GDM1 (cell line): Measurements from ENCODE around the gene DNAJB1.

Experiments
- DNase-seq: peaks from one replicate; lab custom pipeline; 2025; lab: John Stamatoyannopoulos, UW

DNAJB1 gene

DNA sequence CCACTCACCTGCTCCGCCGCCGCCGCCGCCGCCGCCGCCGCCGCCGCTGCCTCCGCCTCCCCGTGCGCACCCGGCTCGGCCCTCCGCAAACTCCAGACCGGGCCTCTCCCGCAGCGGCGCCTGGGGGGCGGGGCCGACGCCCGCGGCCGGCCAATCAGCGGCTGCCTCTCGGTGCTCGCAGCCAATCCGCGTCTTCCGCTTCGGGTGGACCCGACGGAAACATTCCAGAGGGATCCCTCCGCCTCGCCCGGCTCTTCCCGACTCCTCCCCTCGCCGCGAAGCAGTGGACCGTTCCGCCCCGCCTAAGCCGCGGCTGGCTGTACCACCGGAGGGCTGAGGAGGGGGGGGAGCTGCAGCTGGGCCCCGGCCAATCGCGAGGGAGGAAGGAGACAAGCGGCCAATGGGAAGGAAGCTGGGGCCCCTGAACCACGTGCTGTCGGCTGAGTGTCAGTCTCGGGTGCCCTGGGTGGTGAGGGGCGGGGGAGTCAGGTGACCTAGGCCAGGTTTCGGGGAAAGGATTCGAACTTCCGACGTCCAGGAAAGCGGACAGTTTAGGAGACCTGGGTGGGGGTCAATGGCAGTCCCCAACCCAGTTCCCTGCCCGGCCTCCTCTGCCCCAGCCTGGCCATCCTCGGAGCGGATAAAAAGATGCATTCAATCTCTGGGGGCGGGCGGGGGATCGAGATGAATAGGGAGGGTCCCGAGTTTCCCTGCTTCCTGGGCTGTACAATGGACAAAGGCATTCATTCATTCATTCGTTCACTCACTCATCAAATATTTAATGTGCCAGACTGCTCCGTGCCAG lies 22.0 kb downstream of the DNAJB1 start, which contains the start of gene GIPC1:
GIPC1 (minus strand) TSS at position 99 of the 805 bp plus-strand sequence. CDS start 13,151 bp downstream, outside the sequence.
- peak; percentile 92 for DNase-seq

DNA sequence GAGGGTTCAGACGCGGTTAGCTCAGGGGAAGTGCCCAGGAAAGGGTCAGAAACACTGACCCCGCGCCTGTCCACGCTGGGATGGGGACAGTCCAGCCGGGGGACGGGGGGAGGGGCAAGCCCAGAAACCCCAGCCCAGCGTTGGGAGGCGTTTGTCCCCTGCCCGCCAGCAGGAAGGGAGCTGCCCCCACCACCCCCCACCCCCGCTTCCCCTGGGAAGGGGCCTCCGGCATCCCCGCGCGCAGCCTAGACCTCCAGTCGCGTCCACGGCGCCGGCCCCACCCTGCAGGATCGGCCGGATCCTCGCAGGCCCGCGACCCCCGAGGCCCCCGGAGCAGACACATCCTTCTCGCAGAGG lies 22.5 kb downstream of the DNAJB1 start:
- no peak for DNase-seq

DNA sequence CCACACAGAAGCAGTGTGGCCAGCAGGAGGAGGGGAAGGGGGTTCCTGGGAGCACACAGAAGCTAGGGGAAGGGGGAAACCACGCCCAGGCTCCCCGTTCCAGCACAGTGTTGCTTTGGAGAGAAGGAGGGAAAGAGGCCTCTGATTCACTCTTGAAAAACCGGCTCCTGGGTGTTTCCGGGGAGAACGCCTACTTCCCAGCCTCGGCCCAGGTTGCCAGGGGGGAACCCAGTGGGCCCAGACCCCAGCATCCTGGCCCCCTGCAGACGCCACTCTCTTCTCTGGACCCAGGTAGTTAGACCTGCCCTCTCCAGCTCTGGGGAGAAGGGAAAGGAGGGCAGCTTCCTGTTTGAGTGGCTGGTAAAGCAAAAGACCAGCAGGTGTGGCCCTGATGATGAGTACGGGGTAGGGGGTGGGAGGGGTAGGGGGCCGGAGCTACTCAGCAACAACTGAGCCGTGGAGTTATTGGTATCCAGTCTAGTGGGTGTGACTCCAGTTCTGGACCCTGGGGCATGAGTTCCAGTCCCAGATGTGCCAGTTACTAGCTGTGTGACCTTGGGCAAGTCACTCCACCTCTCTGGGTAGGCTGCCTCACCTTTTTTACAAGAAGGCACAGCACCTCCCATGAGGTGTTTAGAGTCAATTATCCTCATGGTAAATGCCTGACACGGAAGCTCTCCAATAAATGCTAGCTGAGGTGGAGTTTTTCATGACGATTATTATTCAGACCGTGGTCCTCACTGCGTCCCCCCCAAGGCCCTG lies 23.1 kb downstream of the DNAJB1 start:
- DNase-seq: no peak

DNA sequence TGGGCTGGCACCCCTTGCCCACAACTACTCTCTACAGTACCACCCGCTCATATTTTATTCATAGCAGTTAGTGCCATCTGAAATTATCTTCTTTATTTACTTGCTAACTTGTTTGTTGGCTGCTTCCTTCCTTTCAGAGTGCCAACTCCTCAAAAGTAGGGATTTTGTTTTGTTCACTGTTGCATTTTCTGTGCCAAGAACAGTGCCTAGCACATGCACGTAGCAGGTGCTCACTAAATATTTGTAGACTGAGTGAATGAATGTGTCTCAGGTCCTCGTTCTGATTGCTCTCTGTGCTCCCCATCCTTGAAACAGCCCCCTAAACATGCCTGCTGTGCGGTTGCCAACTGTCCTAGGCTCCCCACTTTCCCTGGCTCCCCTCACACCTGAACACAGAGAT lies 23.8 kb downstream of the DNAJB1 start:
- DNase-seq: no peak

DNA sequence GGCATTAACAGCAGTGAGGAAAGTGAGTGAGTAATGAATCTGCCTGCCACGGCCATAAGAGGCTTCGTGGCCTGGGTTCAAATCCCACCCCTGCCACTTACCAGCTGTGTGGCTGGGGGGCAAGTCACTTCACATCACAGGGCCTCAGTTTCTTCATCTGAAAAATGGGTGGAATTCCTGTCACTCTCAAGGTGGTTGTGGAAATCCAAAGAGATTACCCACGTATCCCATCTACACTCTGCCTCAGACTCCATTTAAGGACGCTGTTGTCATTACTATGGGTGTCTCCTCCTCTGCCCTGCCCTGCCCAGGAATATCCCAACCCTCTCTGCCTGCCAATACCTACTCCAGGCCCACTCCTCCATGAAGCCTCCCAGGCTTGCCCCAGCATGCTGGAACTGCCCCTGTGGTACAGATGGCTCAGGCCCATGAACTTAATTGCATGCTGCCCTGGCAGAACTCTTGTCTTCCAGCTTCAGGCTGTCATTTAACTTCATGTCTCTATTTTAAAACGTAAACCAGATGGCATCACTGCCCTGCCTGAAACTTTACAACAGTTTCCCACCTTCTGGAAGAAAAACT lies 25.4 kb downstream of the DNAJB1 start:
- DNase-seq: no peak

DNA sequence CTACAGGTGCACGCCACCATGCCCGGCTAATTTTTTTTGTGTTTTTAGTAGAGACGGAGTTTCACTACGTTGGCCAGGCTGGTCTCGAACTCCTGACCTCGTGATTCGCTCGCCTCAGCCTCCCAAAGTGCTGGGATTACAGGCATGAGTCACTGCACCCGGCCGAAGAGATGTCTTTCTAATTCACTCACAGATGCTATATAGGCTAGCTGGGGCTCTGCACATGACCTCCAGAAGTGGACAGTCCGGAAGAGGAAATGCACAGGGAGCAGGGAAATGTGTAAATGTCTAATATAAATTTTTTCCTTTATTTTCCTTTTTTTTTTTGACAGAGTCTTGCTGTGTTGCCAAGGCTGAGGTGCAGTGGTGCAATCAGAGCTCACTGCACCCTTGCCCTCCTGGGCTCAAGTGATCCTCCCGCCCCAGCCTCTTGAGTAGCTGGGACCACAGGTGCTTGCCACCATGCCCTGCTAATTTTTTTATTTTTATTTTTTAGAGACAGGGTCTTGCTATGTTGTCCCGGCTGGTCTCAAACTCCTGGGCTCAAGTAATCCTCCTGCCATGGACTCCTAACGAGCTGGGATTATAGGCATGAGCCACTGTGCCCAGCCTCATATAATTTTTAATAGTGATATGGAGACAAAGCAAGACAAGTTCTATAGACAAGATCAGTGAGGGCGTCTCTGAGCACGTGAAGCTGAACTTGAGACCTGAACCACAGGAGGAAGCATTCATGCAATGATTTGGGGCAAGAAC lies 30.6 kb downstream of the DNAJB1 start:
- no peak for DNase-seq

DNA sequence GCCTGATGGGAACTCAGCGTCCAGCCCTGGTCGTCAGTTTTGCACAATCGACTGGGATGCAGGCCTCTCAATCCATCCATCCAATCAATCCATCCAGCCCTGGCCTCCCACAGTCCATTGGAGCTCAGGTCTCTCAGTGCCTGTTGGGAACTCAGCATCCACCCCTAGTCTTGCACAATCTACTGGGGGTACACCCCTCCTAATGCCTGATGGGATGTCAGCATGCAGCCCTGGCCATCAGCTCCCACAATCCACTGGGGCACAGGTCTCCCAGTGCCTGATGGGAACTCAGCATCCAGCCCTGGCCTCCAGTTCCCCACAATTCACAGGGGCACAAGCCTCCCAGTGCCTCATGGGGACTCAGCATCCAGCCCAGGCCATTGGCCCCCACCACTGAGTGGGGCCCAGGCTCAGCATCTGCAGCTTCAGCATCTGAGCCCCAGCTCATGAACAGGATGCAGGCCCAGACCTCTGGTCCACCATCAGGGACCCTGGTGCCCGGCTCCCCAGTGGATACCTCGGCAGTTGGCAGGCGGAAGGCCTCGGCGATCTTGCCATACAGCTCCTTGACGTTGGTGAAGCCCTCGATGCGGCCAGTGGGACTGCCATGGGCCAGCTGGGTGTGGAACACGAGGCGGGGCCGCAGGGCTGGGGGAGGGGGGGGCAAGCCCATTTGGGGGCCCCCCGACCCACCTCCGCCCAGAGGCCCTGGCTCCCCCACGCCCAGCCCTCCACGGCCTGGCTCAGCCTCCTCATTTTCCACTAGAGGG lies 35.8 kb downstream of the DNAJB1 start:
- DNase-seq: no peak

DNA sequence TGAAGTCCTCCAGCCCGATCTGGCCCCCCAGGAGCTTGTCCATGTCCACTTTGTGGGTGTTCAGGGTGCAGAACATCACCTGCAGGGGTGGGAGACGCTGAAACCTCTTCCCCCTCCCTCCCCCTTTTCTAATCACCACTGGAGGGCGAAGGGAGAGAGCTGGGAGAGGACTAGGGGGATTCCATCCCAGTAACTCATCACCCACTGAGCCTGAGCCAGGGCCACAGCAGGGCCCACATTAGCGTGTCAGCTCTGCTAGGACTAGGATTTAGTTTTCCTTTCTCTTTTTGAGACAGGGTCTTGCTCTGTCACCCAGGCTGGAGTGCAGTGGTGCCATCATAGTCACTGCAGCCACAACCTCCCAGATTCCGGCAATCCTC lies 37.5 kb downstream of the DNAJB1 start:
- no peak for DNase-seq

DNA sequence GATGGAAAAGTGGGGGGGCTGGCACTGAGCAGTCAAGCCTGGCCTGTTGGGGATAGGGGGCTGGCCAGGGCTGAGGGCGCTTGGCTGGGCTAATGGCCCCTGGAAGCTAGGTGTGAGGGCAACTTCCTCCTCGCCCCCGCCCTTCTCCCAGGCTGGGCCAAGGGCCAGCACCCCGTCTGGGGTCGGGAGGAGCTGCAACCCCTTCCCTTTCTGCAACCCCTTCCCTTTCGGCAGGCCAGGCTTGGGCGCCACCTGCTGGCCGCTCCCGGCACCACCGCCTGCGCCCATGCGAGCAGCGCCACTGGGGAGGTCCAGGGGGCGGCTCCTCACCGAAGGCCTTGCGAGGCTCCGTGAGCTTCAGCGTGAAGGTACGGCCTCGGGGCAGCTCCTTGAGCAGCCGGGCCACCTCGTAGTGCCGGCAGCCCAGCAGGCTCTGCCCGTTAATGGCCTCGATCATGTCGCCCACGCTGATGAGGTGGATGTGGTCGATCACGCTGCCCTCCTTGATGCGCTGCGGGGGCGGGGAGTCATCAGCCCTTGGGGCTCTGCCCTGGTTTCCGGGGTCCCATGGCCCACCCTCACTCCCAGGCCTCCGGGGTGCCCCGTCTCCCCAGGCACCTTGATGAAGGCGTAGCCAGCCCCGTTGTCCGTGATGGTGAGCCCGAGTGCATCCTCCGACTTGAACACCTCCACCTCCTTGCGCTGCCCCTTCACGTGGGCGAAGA lies 38.1 kb downstream of the DNAJB1 start:
- DNase-seq: peak; percentile 60

DNA sequence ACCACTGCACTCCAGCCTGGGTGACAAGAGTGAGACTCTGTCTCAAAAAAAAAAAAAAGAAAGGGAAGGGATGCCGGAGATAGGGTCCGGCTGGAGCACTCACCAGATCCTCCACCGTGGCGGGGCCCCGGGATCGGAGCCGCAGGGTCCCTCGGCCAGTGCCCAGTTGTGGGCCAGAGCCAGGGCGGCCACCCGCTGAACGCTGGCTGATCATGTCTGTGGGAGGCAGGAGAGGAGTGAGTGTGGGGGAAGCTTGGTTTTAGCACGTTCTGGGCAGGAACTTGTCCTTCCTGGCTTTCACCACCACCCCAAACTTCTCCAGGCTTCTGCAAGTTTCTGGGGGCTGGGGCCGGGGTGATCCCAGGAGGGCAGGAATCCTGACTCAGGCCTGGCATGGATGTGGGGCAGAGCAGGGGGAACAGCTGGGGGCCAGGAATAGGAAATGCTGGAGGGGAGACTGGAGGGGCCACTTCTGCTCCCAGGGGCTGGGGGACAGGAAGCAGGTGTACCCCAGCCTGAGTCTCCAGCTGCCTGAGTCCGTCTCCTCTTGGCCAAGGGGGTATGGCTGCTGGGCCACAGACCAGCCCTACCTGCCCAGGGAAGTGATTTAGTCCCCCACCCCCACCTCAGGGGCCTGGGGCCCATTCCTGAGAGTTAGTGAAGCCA lies 38.8 kb downstream of the DNAJB1 start:
- DNase-seq: no peak

DNA sequence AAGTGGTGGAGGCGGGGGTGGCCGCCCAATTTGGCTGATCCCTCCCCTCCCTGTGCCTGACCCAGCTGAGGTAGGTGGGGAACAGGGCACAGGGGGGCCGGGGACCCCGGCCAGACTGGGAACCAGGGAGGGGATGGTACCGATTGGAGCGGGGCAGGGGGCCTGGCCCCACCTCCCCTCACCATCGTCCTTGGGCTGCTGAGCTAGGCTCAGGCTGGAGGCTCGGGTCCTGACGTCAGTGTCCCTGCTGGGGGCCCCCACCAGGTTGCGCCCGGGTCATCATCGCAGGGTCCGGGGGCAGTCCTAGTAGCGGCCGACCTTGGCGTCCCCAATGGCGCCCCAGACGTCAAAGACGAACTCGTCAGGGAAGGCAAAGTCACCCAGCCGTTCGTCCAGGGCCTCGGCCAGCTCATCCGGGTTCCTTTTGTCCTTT lies 40.1 kb downstream of the DNAJB1 start:
- DNase-seq: no peak

DNA sequence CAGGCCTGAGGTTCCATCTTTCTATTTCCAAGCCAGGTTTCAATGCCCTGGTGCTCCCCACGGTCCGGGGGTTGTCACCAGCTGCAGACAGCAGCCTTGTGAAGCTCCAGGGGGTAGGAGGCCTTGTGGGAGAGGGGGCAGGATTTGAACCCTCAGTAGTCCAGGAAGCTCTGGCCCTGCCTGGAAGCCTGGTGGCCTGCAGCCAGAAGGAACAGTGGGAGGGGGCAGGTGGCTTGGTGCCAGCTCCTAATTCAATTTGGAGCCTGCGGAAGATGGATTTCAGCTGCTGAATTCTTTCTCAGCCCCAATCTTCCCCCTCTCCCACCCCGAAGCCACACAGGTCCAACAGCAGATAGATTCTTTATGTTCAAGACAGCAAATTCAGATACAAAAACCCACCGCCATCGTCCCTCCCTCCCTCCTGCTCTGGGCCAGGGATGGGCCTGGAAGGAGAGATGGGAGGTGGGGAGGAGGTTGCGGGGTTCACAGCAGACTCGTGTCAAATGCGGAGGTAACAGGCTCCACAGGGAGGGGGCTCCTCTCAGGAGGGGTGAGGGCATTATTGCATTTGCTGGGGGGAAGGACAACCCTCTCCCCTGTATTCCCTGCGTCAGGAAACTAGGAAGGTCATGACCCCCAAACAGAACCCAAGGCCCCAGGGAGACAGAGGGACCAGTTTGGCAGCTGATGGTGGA lies 40.6 kb downstream of the DNAJB1 start:
- DNase-seq: no peak

DNA sequence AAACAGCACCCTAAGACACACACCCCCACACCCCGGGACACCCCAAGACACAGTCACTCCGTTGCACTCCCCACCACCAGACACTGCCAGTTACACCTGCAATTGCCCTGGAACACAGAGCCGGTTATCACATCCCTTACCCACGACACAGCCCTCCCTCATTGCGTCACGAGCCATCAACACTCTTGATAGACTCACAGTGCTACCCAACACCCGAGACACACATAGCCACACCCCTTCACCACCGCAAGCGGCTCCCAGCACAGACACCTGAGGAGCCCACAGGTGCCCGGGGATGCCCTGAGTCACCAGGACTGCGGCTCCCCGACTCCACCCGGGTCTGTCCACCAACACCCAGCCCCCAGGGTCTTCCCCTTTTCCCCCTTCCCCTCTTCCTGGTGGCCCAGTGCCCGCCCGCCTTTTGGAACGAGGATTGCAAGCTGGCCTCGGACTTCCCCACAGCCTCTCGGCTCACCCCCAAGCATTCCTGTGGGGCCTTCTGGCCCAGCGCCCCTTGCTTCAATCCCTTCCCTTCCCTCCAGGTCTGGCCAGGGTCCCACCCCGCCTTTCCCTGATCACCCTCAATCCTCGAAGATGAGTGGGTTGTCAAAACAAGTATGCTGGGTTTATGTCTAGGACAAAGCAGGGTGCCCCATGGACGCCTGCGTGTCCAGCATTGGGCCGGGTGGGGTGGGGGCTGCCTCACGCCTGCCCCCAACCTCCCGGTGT lies 41.4 kb downstream of the DNAJB1 start:
- DNase-seq: no peak

DNA sequence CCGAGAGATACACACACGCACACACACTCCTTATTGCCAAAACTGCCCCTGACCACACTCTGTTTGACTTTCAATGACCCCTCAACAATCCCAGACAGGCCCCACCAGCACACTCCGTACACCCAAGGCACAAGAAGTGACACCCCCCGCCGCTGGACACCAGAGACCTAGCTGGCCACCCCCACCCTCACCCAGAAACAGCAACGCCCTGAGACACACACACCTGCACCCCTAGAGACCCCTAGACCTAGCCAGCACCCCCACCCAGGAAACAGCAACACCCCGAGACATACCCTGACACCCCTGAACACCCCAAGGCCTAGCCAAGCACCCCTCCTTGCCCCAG lies 41.9 kb downstream of the DNAJB1 start:
- no peak for DNase-seq

DNA sequence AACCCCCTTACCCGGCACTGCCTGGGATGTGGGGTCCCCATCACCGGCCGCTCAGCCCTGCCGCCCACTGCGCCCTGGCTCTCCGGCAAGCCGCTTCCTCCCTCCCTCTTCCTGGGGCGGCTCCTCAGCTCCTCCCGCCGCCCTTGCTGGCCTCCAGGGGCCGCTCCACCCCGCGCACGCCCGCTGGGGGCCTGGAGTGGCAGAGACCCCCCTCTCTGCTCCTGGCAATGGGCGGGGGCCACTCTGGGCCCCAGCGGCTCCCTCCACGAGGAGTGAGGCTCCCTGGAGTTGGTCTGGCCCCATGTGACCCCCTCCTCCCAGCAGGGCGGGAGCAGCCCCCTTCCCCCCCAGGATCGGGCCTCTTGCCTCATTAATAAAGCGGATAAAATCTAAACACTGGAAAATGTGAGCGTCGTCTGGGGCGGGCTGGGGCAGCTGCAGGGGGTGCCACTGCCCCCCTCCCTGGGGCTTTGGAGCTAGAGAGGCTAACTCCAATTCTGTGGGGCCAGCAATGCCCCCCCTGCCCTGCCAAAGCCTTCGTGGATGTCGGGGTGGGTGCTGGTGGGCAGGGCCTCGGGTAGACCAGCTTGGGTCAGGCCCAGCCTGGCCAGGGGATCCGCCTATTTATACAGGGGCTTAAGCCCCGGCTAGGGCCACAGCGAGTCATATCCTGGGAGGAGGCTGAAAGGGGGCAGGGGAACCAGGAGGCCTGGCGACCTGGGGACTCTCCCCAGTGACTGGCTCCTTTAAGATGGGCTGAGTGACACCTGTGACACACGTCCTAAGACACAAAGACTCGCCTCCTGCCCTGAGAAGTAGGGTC lies 42.7 kb downstream of the DNAJB1 start, which contains the start of gene PTGER1:
PTGER1 (minus strand) TSS at position 104 of the 823 bp plus-strand sequence. CDS start 1,034 bp downstream, outside the sequence.
- DNase-seq: no peak

DNA sequence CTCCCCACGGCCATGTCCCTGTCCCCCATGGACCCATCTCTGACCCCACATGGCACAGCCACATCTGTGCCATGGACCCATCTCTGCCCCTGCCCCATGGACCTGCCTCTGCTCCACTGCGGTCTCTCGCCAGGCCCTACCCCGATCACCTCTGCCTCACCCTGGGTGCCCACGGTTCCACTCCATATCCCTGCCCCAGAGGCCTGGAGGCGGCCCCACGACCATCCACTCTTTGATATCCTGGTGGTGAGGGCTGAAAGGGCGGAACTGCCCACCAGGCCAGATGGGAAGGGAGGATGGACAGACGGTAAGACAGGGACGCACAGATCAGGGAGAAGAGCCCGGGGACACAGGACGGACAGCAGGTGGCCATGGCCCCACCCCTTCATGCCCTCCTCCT lies 43.4 kb downstream of the DNAJB1 start:
- DNase-seq: no peak

DNA sequence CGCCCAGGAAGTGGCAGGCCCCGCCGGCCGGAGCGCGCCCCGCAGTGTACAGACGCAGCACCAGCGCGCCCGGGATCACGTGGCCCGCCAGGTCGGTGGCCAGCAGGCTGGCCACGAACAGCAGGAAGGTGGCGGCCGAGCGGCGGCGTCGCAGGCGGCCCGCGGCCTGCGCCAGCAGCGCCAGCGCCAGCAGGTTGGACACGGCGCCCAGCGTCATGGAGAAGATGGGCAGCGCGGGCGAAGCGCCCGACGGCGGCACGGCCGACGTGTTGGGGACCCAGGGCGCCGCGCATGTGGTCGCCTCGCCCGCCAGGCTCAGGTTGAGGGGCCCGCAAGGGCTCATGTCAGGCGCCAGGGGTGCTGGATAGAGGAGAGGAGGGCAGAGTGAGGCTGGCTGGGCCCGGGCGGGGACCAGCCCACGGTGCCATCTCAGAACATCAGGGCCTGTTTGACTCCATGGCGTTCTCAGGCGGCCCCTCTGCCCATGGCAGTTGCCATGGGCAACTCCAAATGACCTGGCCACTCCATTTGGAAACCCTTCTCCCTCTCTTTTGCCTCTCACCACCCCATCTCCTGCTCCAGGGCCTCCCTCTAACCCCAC lies 44.1 kb downstream of the DNAJB1 start:
- DNase-seq: no peak
